GM23338 (cell line): Measurements from ENCODE around the gene ZFR2. TPM values are rescaled to one million over a fixed set of nuclear protein-coding genes. Genes with fewer than 3 reads are reported as not detected.

ENCODE experiments used
- ATAC-seq: fragments of 200-7000 bp; cut with Tn5 transposase; 3 replicates; pipeline ENCODE4 v1.9.1; 2020
- DNase-seq: peaks from one replicate; pipeline ENCODE4 v3.0.0-alpha.2; 2015; ENCODE audit warnings: low spot score
- H2AFZ ChIP-seq: fragments of 200-600 bp; sonication (generic); 2 replicates; pipeline ENCODE4 v1.8.0; 2016; ENCODE audit warnings: antibody characterized with exemption, mild to moderate bottlenecking, moderate library complexity
- H3F3A ChIP-seq: fragments of 200-600 bp; sonication (generic); replicated peaks from 2 replicates; pipeline ENCODE4 v1.8.0; 2017; ENCODE audit warnings: antibody characterized with exemption, mixed run types, low read depth
- H3K27ac ChIP-seq: fragments of 200-600 bp; sonication (generic); 2 replicates; pipeline ENCODE4 v1.6.1; 2016; ENCODE audit warnings: low read depth
- H3K27me3 ChIP-seq: fragments of 200-600 bp; sonication (generic); 2 replicates; pipeline ENCODE4 v1.8.0; 2016; ENCODE audit warnings: mild to moderate bottlenecking, mixed run types, moderate library complexity; ENCODE audit not compliant: insufficient read depth
- H3K36me3 ChIP-seq: fragments of 200-600 bp; sonication (generic); 2 replicates; pipeline ENCODE4 v1.8.0; 2016; ENCODE audit warnings: mild to moderate bottlenecking; ENCODE audit not compliant: insufficient read depth
- H3K4me1 ChIP-seq: fragments of 200-600 bp; sonication (generic); 2 replicates; pipeline ENCODE4 v1.8.0; 2016; ENCODE audit warnings: mild to moderate bottlenecking, moderate library complexity; ENCODE audit not compliant: insufficient read depth
- H3K4me2 ChIP-seq: fragments of 200-600 bp; sonication (generic); 2 replicates; pipeline ENCODE4 v1.7.1; 2017; ENCODE audit warnings: mixed run types
- H3K4me3 ChIP-seq: fragments of 200-600 bp; sonication (generic); 2 replicates; pipeline ENCODE4 v1.6.1; 2016; ENCODE audit warnings: mixed run types
- H3K79me2 ChIP-seq: fragments of 200-600 bp; sonication (generic); replicated peaks from 2 replicates; pipeline ENCODE4 v1.8.0; 2017; ENCODE audit warnings: mild to moderate bottlenecking; ENCODE audit not compliant: insufficient read depth
- H3K9me2 ChIP-seq: fragments of 200-600 bp; sonication (generic); 2 replicates; pipeline ENCODE4 v1.8.0; 2017; ENCODE audit not compliant: insufficient read depth
- H4K20me1 ChIP-seq: fragments of 200-600 bp; sonication (generic); replicated peaks from 2 replicates; pipeline ENCODE4 v1.8.0; 2017; ENCODE audit warnings: mild to moderate bottlenecking; ENCODE audit not compliant: insufficient read depth
- H3K27ac Mint-ChIP-seq: 2 replicates; pipeline ENCODE4 v1.8.0; 2020; ENCODE audit warnings: inconsistent platforms, mild to moderate bottlenecking, moderate library complexity, mixed read lengths
- H3K27me3 Mint-ChIP-seq: 3 replicates; pipeline ENCODE4 v1.8.0; 2022; ENCODE audit warnings: low read depth, mild to moderate bottlenecking, moderate library complexity, mixed read lengths, inconsistent platforms; ENCODE audit not compliant: insufficient read depth, poor library complexity
- H3K36me3 Mint-ChIP-seq: 3 replicates; pipeline ENCODE4 v1.8.0; 2021; ENCODE audit warnings: low read depth, mild to moderate bottlenecking, inconsistent platforms, moderate library complexity, mixed read lengths
- H3K4me1 Mint-ChIP-seq: 3 replicates; pipeline ENCODE4 v1.8.0; 2020; ENCODE audit warnings: mild to moderate bottlenecking, inconsistent platforms, mixed read lengths
- H3K4me3 Mint-ChIP-seq: 3 replicates; pipeline ENCODE4 v1.8.0; 2021; ENCODE audit warnings: moderate library complexity, mild to moderate bottlenecking, inconsistent platforms, mixed read lengths
- H3K9me3 Mint-ChIP-seq: 3 replicates; pipeline ENCODE4 v1.8.0; 2020; ENCODE audit warnings: moderate library complexity, mild to moderate bottlenecking, inconsistent platforms, mixed read lengths
- CREB1 ChIP-seq: fragments of 250-450 bp; sonication (Bioruptor Pico); IDR thresholded peaks from 2 replicates; pipeline ENCODE4 v1.5.0; 2020; ENCODE audit warnings: low read depth, mild to moderate bottlenecking, moderate library complexity
- CTCF ChIP-seq, 2 experiments: fragments of 200-600 bp in 1 of 2; sonication (generic) in 1 of 2; conservative IDR thresholded peaks; 2 replicates each; pipeline versions ENCODE4 v1.5.1 to v1.6.1; 2016 to 2017; ENCODE audit warnings: antibody characterized with exemption in 2 of 2, low read depth in 2 of 2, mild to moderate bottlenecking in 2 of 2, moderate library complexity in 1 of 2
- ETS1 ChIP-seq: IDR thresholded peaks from 2 replicates; pipeline ENCODE4 v1.6.1; 2016; ENCODE audit warnings: antibody characterized with exemption
- EZH2 ChIP-seq: fragments of 200-600 bp; sonication (generic); IDR thresholded peaks from one replicate; pipeline ENCODE4 v1.8.0; 2017; ENCODE audit warnings: antibody characterized with exemption, mild to moderate bottlenecking, low read depth; ENCODE audit not compliant: unreplicated experiment
- EZH2phosphoT487 ChIP-seq: fragments of 200-600 bp; sonication (generic); IDR thresholded peaks from one replicate; pipeline ENCODE4 v1.8.1; 2018; ENCODE audit warnings: antibody characterized with exemption; ENCODE audit not compliant: unreplicated experiment
- JUNB ChIP-seq: IDR thresholded peaks from one replicate; pipeline ENCODE4 v1.6.1; 2016; ENCODE audit warnings: antibody characterized with exemption; ENCODE audit not compliant: unreplicated experiment
- NANOG ChIP-seq: IDR thresholded peaks from 2 replicates; pipeline ENCODE4 v1.6.1; 2016; ENCODE audit warnings: antibody characterized with exemption, borderline replicate concordance
- POLR2AphosphoS5 ChIP-seq: IDR thresholded peaks from 2 replicates; pipeline ENCODE4 v1.6.1; 2016; ENCODE audit warnings: antibody characterized with exemption, low read depth
- REST ChIP-seq: IDR thresholded peaks from one replicate; pipeline ENCODE4 v1.6.1; 2018; ENCODE audit warnings: antibody characterized with exemption; ENCODE audit not compliant: unreplicated experiment
- STAT1 ChIP-seq: IDR thresholded peaks from one replicate; pipeline ENCODE4 v1.6.1; 2016; ENCODE audit warnings: antibody characterized with exemption; ENCODE audit not compliant: unreplicated experiment
- ZNF114 ChIP-seq: fragments of 250-450 bp; sonication (Bioruptor Pico); IDR thresholded peaks from 2 replicates; pipeline ENCODE4 v1.5.0; 2020; ENCODE audit warnings: mild to moderate bottlenecking, moderate library complexity
- ZNF331 ChIP-seq: fragments of 250-450 bp; sonication (Bioruptor Pico); IDR thresholded peaks from 2 replicates; pipeline ENCODE4 v1.5.0; 2020; ENCODE audit warnings: low read depth, mild to moderate bottlenecking, moderate library complexity
- polyA plus RNA-seq: library from polyadenylated mRNA; unstranded; fragments of >200 nt; fragmentation: Nextera tagmentation; extraction: Ambion mirVana; gene quantifications from 2 replicates; pipeline ENCODE4 v1.2.1, GENCODE V29; 2016
- total RNA-seq: library from RNA; depleted of rRNA; stranded (reverse); fragments of >200 nt; shearing (Covaris generic); gene quantifications from 2 replicates; pipeline ENCODE4 v1.2.3, GENCODE V29; 2014

The ZFR2 gene
- total and polyA plus RNA-seq, 2 experiments from 2014 or later: 15.8 to 31.3 TPM

DNA sequence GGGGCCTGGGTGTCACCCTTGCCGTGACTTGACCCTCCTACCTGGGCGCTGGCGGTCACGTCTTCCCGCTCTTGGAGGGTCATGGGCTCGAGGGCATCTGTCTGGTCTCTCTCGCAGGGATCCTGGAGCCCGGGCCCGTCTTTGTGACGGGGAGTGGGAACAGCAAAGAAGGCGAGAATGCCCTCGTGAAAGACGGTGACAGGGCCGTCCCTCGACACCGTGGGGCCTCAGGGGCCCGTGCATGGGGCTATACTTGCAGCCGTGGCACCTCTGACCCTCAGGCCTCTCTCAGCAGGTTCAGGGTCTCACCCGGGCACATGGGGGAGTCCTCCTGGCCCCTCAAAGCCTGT, 61.7 kb downstream of the ZFR2 start:
- Mint-ChIP-seq H3K27me3 (peaks cover 14% of the 10 kb centered on the region), H3K4me1 (no peaks in the 10 kb centered on the region; the same call in 2 of the 3 replicates), H3K27ac (no peak overlapping the region), H3K9me3 (peaks cover 4% of the 10 kb centered on the region; the same call in 1 of the 3 replicates), H3K4me3 (no peak overlapping the region), H3K36me3 (no peaks in the 10 kb centered on the region)
- Histone ChIP-seq H3K79me2 (no peaks in the 10 kb centered on the region), H3K9me2 (no peaks in the 10 kb centered on the region), H3K4me1 (no peaks in the 10 kb centered on the region), H4K20me1 (no peaks in the 10 kb centered on the region), H3K4me2 (no peak overlapping the region), H3F3A (peaks cover 11% of the 10 kb centered on the region), H3K27ac (no peak overlapping the region), H2AFZ (no peak overlapping the region), H3K36me3 (no peaks in the 10 kb centered on the region), H3K4me3 (no peak overlapping the region), H3K27me3 (peaks cover 4% of the 10 kb centered on the region; the same call in 1 of the 2 replicates)
- DNase-seq (no peak), ATAC-seq (no peak)
- TF ChIP-seq REST (no peak), CREB1 (CRISPR knock-in tag) (no peak), STAT1 (no peak), EZH2phosphoT487 (no peak), EZH2 (no peak), CTCF (conservative IDR thresholded peaks at IDR 0.05; ENCODE audit: low read depth in 2 of 2) (no peak), ZNF114 (no peak), JUNB (no peak), ZNF331 (no peak), ETS1 (no peak), POLR2AphosphoS5 (no peak), NANOG (no peak)
